Measurements from ENCODE around the gene SGMS2. TPM values are rescaled to one million over a fixed set of nuclear protein-coding genes. Genes with fewer than 3 reads are reported as not detected.
"Not testable (repeated sequence)": the region's sequence is repeated elsewhere in the genome, so short reads cannot be mapped to it uniquely, and the experiment has no call there.

Gene SGMS2
- polyA plus RNA-seq, 3 donors: 10.0 to 16.9 (median 13.2) TPM

- DNase-seq (ENCODE audit: extremely low read depth in 1 of 11, low read depth in 9 of 11, low spot score in 4 of 11): no peak
These were observed 71.9 kb downstream of the SGMS2 start for GRCh38 chr4:107896646-107897045.

GRCh38 chr4:107897823-107898222 is 73.1 kb downstream of the SGMS2 start:
- DNase-seq (ENCODE audit: extremely low read depth in 1 of 11, low read depth in 9 of 11, low spot score in 4 of 11): no peak

- no peak for DNase-seq (ENCODE audit: extremely low read depth in 1 of 11, low read depth in 9 of 11, low spot score in 4 of 11)
These were observed 75.3 kb downstream of the SGMS2 start for GRCh38 chr4:107900067-107900466.

GRCh38 chr4:107900508-107900907 is 75.8 kb downstream of the SGMS2 start:
- no peak for DNase-seq (ENCODE audit: extremely low read depth in 1 of 11, low read depth in 9 of 11, low spot score in 4 of 11)

GRCh38 chr4:107901213-107901934 is 76.6 kb downstream of the SGMS2 start:
- DNase-seq (ENCODE audit: extremely low read depth in 1 of 11, low read depth in 9 of 11, low spot score in 4 of 11): no peak

- DNase-seq (ENCODE audit: extremely low read depth in 1 of 11, low read depth in 9 of 11, low spot score in 4 of 11): no peak
These were observed 78.0 kb downstream of the SGMS2 start for GRCh38 chr4:107902715-107903114.

GRCh38 chr4:107905082-107905481 is 80.3 kb downstream of the SGMS2 start:
- not testable (repeated sequence) for DNase-seq (ENCODE audit: extremely low read depth in 1 of 11, low read depth in 9 of 11, low spot score in 4 of 11)

GRCh38 chr4:107906458-107907100 is 81.8 kb downstream of the SGMS2 start:
- no peak for DNase-seq (ENCODE audit: extremely low read depth in 1 of 11, low read depth in 9 of 11, low spot score in 4 of 11)

- DNase-seq (ENCODE audit: extremely low read depth in 1 of 11, low read depth in 9 of 11, low spot score in 4 of 11): no peak
These were observed 83.6 kb downstream of the SGMS2 start for GRCh38 chr4:107908377-107908776.

GRCh38 chr4:107913283-107913899 is 88.7 kb downstream of the SGMS2 start:
- peak in 7 of 11 donors; percentile 41 to 75 (median 52) for DNase-seq (ENCODE audit: extremely low read depth in 1 of 11, low read depth in 9 of 11, low spot score in 4 of 11)

- DNase-seq (ENCODE audit: extremely low read depth in 1 of 11, low read depth in 9 of 11, low spot score in 4 of 11): no peak
These were observed 90.5 kb downstream of the SGMS2 start for GRCh38 chr4:107915220-107915619.

- no peak for DNase-seq (ENCODE audit: extremely low read depth in 1 of 11, low read depth in 9 of 11, low spot score in 4 of 11)
These were observed 91.9 kb downstream of the SGMS2 start for GRCh38 chr4:107916623-107917022.

- no peak for DNase-seq (ENCODE audit: extremely low read depth in 1 of 11, low read depth in 9 of 11, low spot score in 4 of 11)
These were observed 92.8 kb downstream of the SGMS2 start for GRCh38 chr4:107917500-107917899.

- DNase-seq (ENCODE audit: extremely low read depth in 1 of 11, low read depth in 9 of 11, low spot score in 4 of 11): no peak
These were observed 98.0 kb downstream of the SGMS2 start for GRCh38 chr4:107922486-107923473.

GRCh38 chr4:107925713-107926112 is 101.0 kb downstream of the SGMS2 start:
- not testable (repeated sequence) for DNase-seq (ENCODE audit: extremely low read depth in 1 of 11, low read depth in 9 of 11, low spot score in 4 of 11)

- not testable (repeated sequence) for DNase-seq (ENCODE audit: extremely low read depth in 1 of 11, low read depth in 9 of 11, low spot score in 4 of 11)
These were observed 102.1 kb downstream of the SGMS2 start for GRCh38 chr4:107926875-107927274.

- DNase-seq (ENCODE audit: extremely low read depth in 1 of 11, low read depth in 9 of 11, low spot score in 4 of 11): peak in 8 of 11 donors; percentile 41 to 73 (median 65)
These were observed 106.4 kb downstream of the SGMS2 start, which contains the start of gene CYP2U1 for GRCh38 chr4:107930821-107931774. Gene CYP2U1 (plus strand): TSS chr4:107931549. CDS start chr4:107931644, 95 bp downstream.

- peak in 3 of 11 donors; percentile 1 to 9 (median 4) for DNase-seq (ENCODE audit: extremely low read depth in 1 of 11, low read depth in 9 of 11, low spot score in 4 of 11)
These were observed 107.1 kb downstream of the SGMS2 start for GRCh38 chr4:107931775-107932321.
